Dendritic cell treated with granulocyte-macrophage colony-stimulating factor and Interleukin-4, amounts not matched to agents 40 ng/mL and 50 ng/mL, for 4 days (primary cell): Measurements from ENCODE around the gene ZBTB7A.

Experiments
- H3K27ac Mint-ChIP-seq: one replicate; pipeline ENCODE4 v1.8.0; 2022; ENCODE audit warnings: mild to moderate bottlenecking, mixed read lengths
- H3K27me3 Mint-ChIP-seq: one replicate; pipeline ENCODE4 v1.8.0; 2022; ENCODE audit warnings: mild to moderate bottlenecking, mixed read lengths
- H3K36me3 Mint-ChIP-seq: one replicate; pipeline ENCODE4 v1.8.0; 2022; ENCODE audit warnings: low read depth, mixed read lengths
- H3K4me1 Mint-ChIP-seq: one replicate; pipeline ENCODE4 v1.8.0; 2022; ENCODE audit warnings: low read depth, mixed read lengths
- H3K4me3 Mint-ChIP-seq: one replicate; pipeline ENCODE4 v1.8.0; 2022; ENCODE audit warnings: mild to moderate bottlenecking, moderate library complexity, mixed read lengths
- H3K9me3 Mint-ChIP-seq: one replicate; pipeline ENCODE4 v1.8.0; 2022; ENCODE audit warnings: mixed read lengths
- intact Hi-C: fragments of 100-400 bp; cut with micrococcal nuclease; formaldehyde crosslinking; loops from one replicate; pipeline ENCODE4 v1.15.0; 2022

ZBTB7A gene

GRCh38 chr19:4066682-4067395 lies at the start of gene ZBTB7A:
Gene ZBTB7A (minus strand): TSS chr19:4066899. CDS start chr19:4055232, 11,667 bp downstream.
- peak within 1 kb of the TSS; percentile 90 for H3K27ac Mint-ChIP-seq
- peaks cover 49% of the 10 kb centered on the region for H3K4me1 Mint-ChIP-seq
- no peaks in the 10 kb centered on the region for H3K27me3 Mint-ChIP-seq
- H3K9me3 Mint-ChIP-seq = no peaks in the 10 kb centered on the region
- intact Hi-C loops = loop anchor here (10.0 kb wide), 1 partner anchor 58 kb away; the partner anchor contains the start of gene MAP2K2
- H3K4me3 Mint-ChIP-seq = peak within 1 kb of the TSS; percentile 76
- peaks cover 26% of the 10 kb centered on the region for H3K36me3 Mint-ChIP-seq

GRCh38 chr19:4115818-4116385 lies 49.2 kb upstream of the ZBTB7A start:
- Mint-ChIP-seq H3K27ac (peak overlapping the region; percentile 38), H3K36me3 (peaks cover 91% of the 10 kb centered on the region), H3K9me3 (no peaks in the 10 kb centered on the region), H3K4me3 (no peak overlapping the region), H3K27me3 (no peaks in the 10 kb centered on the region), H3K4me1 (peaks cover 24% of the 10 kb centered on the region)
- intact Hi-C loops = no loop called here

DNA sequence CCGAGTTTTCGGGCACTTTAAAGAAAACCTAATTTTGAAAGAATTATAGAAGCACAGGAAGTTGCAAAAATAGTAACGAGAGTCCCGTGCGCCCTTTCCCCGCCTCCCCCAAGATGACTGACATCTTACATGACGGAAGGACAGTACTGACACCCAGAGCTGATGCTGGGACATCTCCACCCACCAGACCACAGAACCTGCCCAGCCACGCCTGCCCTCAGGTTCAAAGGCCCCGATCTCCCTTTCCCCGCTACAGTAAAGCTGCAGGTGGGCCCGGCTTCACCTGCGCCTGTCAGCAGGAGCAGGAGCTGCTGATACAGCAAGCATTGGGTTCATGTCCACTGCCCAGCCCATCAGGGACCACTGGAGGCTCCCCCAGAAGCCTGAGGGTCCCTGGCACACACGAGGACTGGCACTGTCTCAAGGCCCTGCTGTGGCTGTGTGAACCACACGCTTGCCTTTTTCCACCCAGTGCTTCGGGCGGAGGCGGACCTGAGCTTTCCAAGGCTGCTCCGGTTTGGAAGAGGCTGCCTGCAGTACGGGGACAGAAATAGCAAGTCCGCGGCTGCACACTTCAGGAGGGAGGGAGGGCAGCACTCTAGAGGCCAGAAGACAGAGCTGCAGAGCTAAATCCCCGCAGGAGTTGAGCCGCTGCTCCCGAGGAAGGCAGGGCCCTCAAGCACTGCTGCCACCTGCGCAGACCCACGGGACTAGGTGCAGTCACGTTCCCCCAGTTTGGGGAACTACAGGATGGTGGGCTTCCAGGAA lies 48.5 kb upstream of the ZBTB7A start:
- H3K4me3 Mint-ChIP-seq = no peak overlapping the region
- H3K36me3 Mint-ChIP-seq = peaks cover 91% of the 10 kb centered on the region
- intact Hi-C loops = no loop called here

GRCh38 chr19:4114181-4114580 lies 47.5 kb upstream of the ZBTB7A start:
- H3K4me1 Mint-ChIP-seq = peaks cover 31% of the 10 kb centered on the region
- H3K27ac Mint-ChIP-seq = no peak overlapping the region
- intact Hi-C loops = no loop called here
- no peaks in the 10 kb centered on the region for H3K27me3 Mint-ChIP-seq
- no peak overlapping the region for H3K4me3 Mint-ChIP-seq
- H3K9me3 Mint-ChIP-seq = no peaks in the 10 kb centered on the region
- peaks cover 92% of the 10 kb centered on the region for H3K36me3 Mint-ChIP-seq

More for the DNA sequence above, 48.5 kb upstream of the ZBTB7A start:
- Mint-ChIP-seq H3K4me1 (peaks cover 25% of the 10 kb centered on the region), H3K27ac (peak overlapping the region; percentile 38), H3K27me3 (no peaks in the 10 kb centered on the region), H3K9me3 (no peaks in the 10 kb centered on the region)

- intact Hi-C loops = no loop called here
- Mint-ChIP-seq H3K4me3 (no peak overlapping the region), H3K27me3 (no peaks in the 10 kb centered on the region), H3K4me1 (peaks cover 37% of the 10 kb centered on the region), H3K27ac (no peak overlapping the region), H3K9me3 (no peaks in the 10 kb centered on the region), H3K36me3 (peaks cover 99% of the 10 kb centered on the region)
Observed at GRCh38 chr19:4113398-4114088, 46.8 kb upstream of the ZBTB7A start.

DNA sequence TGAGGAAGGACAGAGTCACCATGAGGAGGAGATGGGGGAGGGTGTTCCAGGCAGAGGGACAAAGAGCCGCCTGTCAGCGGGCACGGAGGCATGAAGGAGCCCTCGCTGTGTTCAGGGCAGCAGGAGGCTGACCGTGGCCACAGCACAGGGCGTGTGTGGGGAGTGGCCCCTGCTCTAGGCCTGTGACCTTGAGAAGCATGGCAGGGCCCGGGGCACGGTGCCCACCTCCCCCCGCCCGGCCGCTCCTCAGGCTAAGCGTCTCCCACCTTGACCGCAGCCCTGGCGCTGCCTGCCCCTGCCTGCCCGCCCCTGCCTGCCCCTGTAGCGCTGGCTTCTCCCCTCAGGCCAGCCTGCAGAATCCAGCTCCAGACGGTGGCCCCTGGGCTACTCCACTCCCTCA lies 45.7 kb upstream of the ZBTB7A start:
- Mint-ChIP-seq H3K27ac (no peak overlapping the region), H3K9me3 (no peaks in the 10 kb centered on the region), H3K36me3 (peaks cover 99% of the 10 kb centered on the region), H3K4me3 (no peak overlapping the region), H3K4me1 (peaks cover 40% of the 10 kb centered on the region), H3K27me3 (no peaks in the 10 kb centered on the region)
- intact Hi-C loops = no loop called here

- Mint-ChIP-seq H3K9me3 (no peaks in the 10 kb centered on the region), H3K27me3 (no peaks in the 10 kb centered on the region), H3K27ac (no peak overlapping the region), H3K36me3 (peaks cover 100% of the 10 kb centered on the region), H3K4me1 (peaks cover 28% of the 10 kb centered on the region), H3K4me3 (no peak overlapping the region)
- intact Hi-C loops = no loop called here
Observed at GRCh38 chr19:4109626-4109945, 42.9 kb upstream of the ZBTB7A start.

DNA sequence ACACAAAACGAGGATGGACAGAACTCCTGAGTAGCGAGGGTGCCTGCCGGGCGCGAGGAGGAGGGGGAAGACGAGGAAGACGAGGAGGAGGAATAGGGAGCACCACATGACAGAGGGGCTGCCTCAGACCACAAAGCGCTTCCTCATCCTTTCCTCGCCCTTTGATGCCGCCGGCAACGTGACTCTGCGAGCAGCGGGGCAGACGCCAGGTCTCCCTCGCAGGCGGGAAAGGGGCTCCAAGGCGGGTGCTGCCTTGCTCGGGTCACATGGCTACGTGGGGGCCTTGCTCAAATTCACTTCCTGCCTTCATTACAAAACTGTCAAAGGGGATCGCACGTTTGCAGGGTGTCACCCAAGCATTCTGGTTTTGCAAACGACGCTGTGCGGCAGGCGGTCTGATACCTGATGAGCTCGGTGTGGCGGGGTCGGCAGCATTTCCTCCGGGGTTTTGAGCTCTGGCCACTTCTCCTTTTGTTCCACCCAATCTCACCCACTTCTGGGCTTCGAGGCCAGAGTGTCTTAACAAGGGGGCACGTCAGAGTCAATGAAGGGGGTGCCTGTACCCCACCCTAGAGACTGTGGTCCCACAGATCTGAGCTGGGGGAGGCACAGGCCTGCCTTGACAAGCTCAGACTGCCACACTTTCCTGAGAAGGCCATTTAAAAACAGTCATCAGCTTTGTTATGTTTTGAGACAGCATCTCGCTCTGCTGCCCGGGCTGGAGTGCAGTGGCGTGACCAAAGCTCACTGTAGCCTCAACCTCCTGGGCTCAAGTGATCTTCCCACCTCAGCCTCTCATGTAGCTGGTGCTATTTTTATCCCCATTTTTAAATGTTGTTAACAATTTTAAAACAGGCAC lies 42.3 kb upstream of the ZBTB7A start:
- Mint-ChIP-seq H3K36me3 (peaks cover 100% of the 10 kb centered on the region), H3K27ac (peak overlapping the region; percentile 38), H3K27me3 (no peaks in the 10 kb centered on the region), H3K4me3 (no peak overlapping the region), H3K9me3 (no peaks in the 10 kb centered on the region), H3K4me1 (peaks cover 28% of the 10 kb centered on the region)
- intact Hi-C loops = no loop called here

GRCh38 chr19:4103080-4103433 lies 36.4 kb upstream of the ZBTB7A start:
- Mint-ChIP-seq H3K9me3 (no peaks in the 10 kb centered on the region), H3K27me3 (no peaks in the 10 kb centered on the region), H3K27ac (peak overlapping the region; percentile 21), H3K4me3 (no peak overlapping the region), H3K36me3 (peaks cover 100% of the 10 kb centered on the region), H3K4me1 (peaks cover 6% of the 10 kb centered on the region)
- intact Hi-C loops = no loop called here

DNA sequence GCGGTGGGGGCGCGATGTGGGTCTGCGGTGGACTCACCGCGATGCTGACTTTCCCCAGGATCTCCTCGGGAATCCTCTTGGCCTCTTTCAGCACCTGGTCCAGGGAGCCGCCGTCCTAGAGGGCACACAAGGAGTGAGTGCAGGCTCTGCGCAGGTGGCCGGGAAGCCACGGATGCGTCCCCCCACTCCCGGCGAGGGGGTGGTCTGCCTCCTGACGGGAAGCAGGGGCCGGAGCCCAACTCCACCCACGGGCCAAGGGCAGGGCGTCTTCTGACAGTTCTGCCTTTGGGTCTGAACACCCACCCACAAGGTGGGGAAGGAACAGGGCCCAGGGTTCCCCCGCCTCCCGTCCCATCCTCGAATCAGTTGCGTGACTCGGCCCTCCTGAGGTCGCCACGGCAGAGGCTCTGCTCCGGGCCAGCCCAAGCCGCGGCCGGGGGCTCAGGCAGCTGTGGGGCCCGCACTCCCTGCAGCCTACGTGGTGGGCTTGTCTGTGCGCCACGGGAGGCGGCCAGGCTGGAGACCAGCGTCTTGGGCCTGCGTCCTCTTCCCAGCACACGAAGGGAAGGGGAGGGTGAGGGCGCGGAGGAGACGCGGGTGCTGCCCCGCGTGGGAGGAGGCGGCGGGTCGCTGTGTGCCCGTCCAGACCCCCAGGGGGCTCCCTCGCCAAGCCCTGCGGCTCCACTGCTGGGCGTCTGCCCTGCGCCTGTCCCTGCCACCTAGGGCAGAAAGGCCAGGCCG lies 35.8 kb upstream of the ZBTB7A start:
- no peak overlapping the region for H3K27ac Mint-ChIP-seq
- H3K27me3 Mint-ChIP-seq = no peaks in the 10 kb centered on the region
- H3K4me3 Mint-ChIP-seq = no peak overlapping the region
- H3K36me3 Mint-ChIP-seq = peaks cover 100% of the 10 kb centered on the region
- intact Hi-C loops = no loop called here
- no peaks in the 10 kb centered on the region for H3K9me3 Mint-ChIP-seq
- peaks cover 6% of the 10 kb centered on the region for H3K4me1 Mint-ChIP-seq

DNA sequence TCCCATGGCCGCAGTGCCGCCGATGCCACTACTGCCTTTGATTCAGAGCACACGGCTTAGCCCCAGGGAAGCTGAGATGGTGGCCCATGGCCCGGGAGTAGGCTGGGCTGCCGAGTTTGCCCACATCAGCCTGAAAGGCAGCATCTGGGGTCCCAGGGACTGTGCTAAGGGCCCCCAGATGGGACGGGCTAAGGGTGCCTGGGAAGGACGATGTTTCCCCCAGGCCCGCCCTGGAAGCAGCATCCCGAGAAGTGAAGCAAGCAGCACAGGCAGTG lies 34.7 kb upstream of the ZBTB7A start:
- intact Hi-C loops = no loop called here
- no peak overlapping the region for H3K4me3 Mint-ChIP-seq
- peaks cover 100% of the 10 kb centered on the region for H3K36me3 Mint-ChIP-seq
- no peaks in the 10 kb centered on the region for H3K27me3 Mint-ChIP-seq
- H3K4me1 Mint-ChIP-seq = peaks cover 6% of the 10 kb centered on the region
- H3K27ac Mint-ChIP-seq = no peak overlapping the region
- no peaks in the 10 kb centered on the region for H3K9me3 Mint-ChIP-seq

DNA sequence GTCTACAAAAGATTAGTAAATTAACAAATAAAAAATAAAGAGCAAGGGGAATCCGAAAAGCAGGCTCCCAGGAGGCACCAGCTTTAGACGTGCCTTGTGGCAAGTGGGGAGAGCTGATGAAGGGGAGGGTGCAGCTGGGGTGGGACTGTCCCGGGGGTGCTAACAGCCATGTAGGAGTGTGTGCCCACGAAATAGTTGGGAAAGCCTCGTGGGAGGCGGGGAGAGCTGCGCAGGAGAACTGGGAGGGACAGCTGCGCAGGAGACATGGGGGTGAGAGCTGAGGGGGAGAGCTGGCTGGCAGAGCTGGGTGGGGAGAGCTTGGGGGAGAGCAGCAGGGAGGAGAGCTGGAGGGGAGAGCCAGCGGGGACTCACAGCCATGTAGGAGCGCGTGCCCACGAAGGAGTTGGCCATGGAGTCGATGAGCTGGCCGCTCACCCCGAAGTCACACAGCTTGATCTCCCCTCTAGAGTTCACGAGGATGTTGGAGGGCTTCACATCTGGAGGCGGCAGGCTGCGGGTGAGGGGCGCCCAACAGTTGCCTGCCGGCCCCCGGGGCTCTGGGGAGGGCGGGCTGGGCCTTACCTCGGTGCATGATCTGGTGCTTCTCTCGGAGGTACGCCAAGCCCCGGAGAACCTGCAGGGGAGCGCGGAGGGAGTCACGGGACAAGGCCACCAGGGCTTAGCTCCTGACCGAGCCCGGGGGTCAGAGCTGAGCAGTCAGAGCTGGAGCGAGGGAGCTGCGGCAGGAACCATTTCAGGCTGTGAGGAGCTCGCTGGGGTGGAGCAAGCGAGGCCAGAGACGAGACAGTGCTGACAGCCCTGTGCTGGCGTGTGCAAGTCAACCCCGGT lies 34.2 kb upstream of the ZBTB7A start:
- H3K9me3 Mint-ChIP-seq = no peaks in the 10 kb centered on the region
- intact Hi-C loops = no loop called here

More for the DNA sequence above, 34.2 kb upstream of the ZBTB7A start:
- Mint-ChIP-seq H3K4me3 (no peak overlapping the region), H3K4me1 (peaks cover 6% of the 10 kb centered on the region), H3K27ac (no peak overlapping the region), H3K36me3 (peaks cover 100% of the 10 kb centered on the region), H3K27me3 (no peaks in the 10 kb centered on the region)
